Ishikawa (cell line): Measurements from ENCODE around the gene JPH3.

Experiments used
- CEBPB ChIP-seq: IDR thresholded peaks from 2 replicates; pipeline ENCODE4 v1.6.1; 2012
- CREB1 ChIP-seq: IDR thresholded peaks from 2 replicates; pipeline ENCODE4 v1.6.1; 2012; ENCODE audit warnings: low read depth
- EGR1 ChIP-seq: IDR thresholded peaks from 2 replicates; pipeline ENCODE4 v1.6.1; 2012
- EP300 ChIP-seq: IDR thresholded peaks from 2 replicates; pipeline ENCODE4 v1.6.1; 2012; ENCODE audit warnings: borderline replicate concordance
- FOXM1 ChIP-seq: IDR thresholded peaks from 2 replicates; pipeline ENCODE4 v1.6.1; 2012; ENCODE audit warnings: low read depth, borderline replicate concordance
- NFIC ChIP-seq: IDR thresholded peaks from 2 replicates; pipeline ENCODE4 v1.6.1; 2012
- RAD21 ChIP-seq: IDR thresholded peaks from 2 replicates; pipeline ENCODE4 v1.6.1; 2012; ENCODE audit warnings: low read depth
- TAF1 ChIP-seq: IDR thresholded peaks from 2 replicates; pipeline ENCODE4 v1.6.1; 2012; ENCODE audit warnings: low read depth, mild to moderate bottlenecking
- TCF12 ChIP-seq: IDR thresholded peaks from 2 replicates; pipeline ENCODE4 v1.6.1; 2012; ENCODE audit warnings: low read depth
- TEAD4 ChIP-seq: IDR thresholded peaks from 2 replicates; pipeline ENCODE4 v1.6.1; 2012
- YY1 ChIP-seq: IDR thresholded peaks from 2 replicates; pipeline ENCODE4 v1.6.1; 2012; ENCODE audit warnings: low read depth
- ZBTB7A ChIP-seq: IDR thresholded peaks from 2 replicates; pipeline ENCODE4 v1.6.1; 2012; ENCODE audit warnings: low read depth
- TF ChIP-seq, protein P1 (sequence below): IDR thresholded peaks from 2 replicates; pipeline ENCODE4 v1.6.1; 2012
- TF ChIP-seq, protein P2 (sequence below): IDR thresholded peaks from 2 replicates; pipeline ENCODE4 v1.6.1; 2012
- TF ChIP-seq, protein P3 (sequence below): IDR thresholded peaks from 2 replicates; pipeline ENCODE4 v1.6.1; 2012; ENCODE audit warnings: low read depth, mild to moderate bottlenecking

JPH3 gene

DNA sequence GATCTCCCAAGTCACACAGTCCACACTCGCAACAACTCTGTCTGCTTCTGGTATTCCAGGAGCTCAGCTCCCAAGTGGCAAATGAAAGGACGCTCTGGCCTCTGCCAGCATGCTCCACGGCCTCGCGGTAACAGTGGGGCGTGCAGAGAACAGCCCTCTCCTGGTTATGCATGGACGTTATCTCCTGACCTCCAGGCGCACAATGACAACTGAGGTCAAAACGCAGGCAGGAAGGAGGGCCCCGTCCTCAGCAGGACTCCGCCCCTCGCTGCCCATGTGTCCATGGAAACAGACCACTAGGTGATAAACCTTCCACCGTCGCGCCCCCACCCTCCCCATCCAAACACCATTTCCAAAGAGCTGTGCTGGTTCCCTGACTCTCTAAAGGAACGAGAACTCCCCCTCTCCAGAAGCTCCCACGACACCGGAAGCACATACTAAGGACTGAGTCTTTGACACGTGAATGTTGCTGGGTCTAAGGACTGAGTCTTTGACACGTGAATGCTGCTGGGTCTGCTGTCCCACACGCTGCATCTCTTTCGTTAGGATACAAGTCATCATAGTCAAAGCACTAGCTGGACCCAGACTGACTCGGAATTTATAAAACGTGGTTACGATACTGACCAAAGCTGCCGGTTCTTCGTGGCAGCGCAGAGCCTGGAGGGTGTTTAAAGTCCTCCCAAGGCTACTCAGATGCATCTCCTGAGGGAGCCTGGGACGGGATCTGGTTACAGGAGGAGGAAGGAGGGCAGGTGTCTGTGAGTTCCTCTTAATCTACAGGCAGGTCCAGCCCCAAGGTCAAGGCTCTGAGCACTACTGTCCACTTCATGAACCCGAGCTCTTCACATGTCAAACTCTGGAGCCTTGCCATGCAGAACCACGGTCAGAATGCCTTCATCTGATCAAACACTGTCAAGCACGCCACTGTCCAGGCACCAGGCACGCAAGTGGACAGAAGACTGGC lies 119.6 kb downstream of the JPH3 start:
- TF ChIP-seq EGR1: no peak
- no peak for TF ChIP-seq RAD21
- TF ChIP-seq FOXM1: no peak
- TF ChIP-seq, protein P1, sequence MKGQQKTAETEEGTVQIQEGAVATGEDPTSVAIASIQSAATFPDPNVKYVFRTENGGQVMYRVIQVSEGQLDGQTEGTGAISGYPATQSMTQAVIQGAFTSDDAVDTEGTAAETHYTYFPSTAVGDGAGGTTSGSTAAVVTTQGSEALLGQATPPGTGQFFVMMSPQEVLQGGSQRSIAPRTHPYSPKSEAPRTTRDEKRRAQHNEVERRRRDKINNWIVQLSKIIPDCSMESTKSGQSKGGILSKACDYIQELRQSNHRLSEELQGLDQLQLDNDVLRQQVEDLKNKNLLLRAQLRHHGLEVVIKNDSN: no peak
- no peak for TF ChIP-seq YY1
- no peak for TF ChIP-seq ZBTB7A

DNA sequence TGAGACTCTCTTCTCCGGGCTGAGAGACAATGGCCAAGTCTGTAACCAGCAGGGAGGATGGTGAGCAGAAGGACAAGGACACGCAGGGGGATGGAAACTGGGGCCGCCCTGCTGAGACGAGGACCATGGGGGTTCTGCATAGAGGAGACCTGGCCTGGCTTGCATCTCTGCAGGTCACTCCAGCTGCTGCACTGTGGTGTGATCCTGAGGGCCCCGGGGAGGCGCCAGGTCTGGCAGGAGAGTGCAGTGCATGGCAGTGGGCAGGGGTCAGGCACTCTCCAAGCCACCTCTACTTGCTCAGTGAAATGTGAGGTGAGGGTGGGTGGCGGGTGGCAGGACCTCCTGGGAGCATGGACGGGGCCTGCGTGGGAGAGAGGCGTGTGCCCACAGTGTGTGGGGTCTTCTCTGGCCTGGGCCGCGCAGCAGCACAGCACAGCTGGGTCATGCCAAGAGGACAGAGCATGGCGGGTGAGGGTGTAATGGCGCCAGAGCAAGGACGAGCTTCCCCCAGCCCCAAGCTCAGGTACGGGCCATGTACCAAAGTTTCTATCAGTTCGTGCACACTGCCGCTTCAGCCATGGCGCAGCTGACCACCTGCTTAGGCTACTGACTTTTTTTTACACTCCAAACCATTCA lies 120.4 kb downstream of the JPH3 start:
- TF ChIP-seq TCF12 (no peak), EGR1 (no peak), CEBPB (no peak), RAD21 (no peak), TEAD4 (no peak), NFIC (no peak), YY1 (no peak), ZBTB7A (no peak), FOXM1 (no peak), CREB1 (no peak), TAF1 (no peak)
- TF ChIP-seq, protein P2, sequence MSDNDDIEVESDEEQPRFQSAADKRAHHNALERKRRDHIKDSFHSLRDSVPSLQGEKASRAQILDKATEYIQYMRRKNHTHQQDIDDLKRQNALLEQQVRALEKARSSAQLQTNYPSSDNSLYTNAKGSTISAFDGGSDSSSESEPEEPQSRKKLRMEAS: no peak
- TF ChIP-seq, protein P1: no peak

DNA sequence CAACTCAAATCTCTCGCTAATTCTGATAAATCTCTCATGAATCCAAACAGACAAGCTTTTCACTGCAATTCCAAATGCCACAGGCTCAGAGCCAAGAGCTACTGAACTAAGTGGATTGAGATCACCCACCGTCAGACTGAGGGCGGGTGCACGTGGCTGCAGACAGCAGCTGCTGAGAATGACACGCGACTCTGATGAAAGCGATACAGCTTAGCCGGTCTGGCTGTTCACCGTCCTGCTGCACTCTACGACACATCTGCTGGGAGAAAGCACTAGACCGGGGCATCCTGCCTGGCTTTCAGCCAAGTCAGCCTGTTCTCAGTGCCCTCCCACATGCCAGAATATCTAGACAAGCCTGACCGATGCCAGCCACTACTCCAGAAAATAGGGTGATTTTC lies 120.9 kb downstream of the JPH3 start:
- TF ChIP-seq EP300 (peak; percentile 63; the same call in 1 of the 2 replicates), FOXM1 (no peak), CREB1 (no peak), EGR1 (no peak), YY1 (peak; percentile 45; the same call in 1 of the 2 replicates), TEAD4 (peak; percentile 73), NFIC (peak; percentile 97), CEBPB (no peak; the same call in 1 of the 2 replicates), TCF12 (peak; percentile 95), TAF1 (no peak), RAD21 (no peak; the same call in 1 of the 2 replicates), ZBTB7A (no peak)
- TF ChIP-seq, protein P3, sequence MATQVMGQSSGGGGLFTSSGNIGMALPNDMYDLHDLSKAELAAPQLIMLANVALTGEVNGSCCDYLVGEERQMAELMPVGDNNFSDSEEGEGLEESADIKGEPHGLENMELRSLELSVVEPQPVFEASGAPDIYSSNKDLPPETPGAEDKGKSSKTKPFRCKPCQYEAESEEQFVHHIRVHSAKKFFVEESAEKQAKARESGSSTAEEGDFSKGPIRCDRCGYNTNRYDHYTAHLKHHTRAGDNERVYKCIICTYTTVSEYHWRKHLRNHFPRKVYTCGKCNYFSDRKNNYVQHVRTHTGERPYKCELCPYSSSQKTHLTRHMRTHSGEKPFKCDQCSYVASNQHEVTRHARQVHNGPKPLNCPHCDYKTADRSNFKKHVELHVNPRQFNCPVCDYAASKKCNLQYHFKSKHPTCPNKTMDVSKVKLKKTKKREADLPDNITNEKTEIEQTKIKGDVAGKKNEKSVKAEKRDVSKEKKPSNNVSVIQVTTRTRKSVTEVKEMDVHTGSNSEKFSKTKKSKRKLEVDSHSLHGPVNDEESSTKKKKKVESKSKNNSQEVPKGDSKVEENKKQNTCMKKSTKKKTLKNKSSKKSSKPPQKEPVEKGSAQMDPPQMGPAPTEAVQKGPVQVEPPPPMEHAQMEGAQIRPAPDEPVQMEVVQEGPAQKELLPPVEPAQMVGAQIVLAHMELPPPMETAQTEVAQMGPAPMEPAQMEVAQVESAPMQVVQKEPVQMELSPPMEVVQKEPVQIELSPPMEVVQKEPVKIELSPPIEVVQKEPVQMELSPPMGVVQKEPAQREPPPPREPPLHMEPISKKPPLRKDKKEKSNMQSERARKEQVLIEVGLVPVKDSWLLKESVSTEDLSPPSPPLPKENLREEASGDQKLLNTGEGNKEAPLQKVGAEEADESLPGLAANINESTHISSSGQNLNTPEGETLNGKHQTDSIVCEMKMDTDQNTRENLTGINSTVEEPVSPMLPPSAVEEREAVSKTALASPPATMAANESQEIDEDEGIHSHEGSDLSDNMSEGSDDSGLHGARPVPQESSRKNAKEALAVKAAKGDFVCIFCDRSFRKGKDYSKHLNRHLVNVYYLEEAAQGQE: no peak
- TF ChIP-seq, protein P2: peak; percentile 97
- TF ChIP-seq, protein P1: peak; percentile 69

DNA sequence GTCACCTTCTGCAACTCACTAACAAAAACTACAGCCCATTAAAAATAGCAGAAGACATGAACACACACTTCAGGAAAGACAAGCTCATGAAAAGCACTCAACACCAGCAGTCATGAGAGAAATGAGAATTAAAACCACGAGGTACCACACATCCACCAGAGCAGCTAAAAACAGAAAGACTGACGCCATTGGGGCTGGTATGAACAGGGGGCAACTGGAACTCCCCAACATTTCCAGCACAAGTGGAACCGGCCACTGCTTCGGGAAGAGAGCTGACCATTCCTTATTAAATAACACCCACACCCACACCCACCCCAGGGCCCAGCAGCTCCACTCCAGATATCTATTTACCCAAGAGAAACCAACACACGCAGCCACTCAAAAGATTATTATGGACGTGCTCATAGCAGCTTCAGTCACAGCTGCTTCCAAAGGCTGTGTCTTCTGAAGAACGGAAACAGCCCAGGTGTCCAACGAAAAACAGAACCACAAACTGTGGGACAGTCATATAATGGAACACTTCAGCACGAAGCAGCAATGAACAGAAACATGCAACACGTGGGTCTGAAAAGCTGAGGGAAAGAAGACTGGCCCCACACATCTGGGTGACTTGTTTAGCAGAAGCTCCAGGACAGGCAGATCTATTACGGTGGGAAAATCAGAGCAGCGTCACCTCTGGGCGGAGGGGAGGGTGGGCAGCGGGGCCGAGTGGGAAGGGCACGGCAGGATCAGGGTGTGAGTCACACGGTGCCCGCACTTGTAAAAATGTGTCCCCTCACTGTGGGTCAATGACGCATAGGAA lies 122.4 kb downstream of the JPH3 start:
- no peak for TF ChIP-seq CREB1
- no peak for TF ChIP-seq TAF1
- TF ChIP-seq ZBTB7A: no peak
- TF ChIP-seq TEAD4: no peak
- no peak for TF ChIP-seq NFIC
- TF ChIP-seq YY1: no peak
- TF ChIP-seq, protein P2: no peak
- TF ChIP-seq, protein P3: no peak
- TF ChIP-seq, protein P1: no peak
- no peak for TF ChIP-seq RAD21
